ENCODE data around the gene CD244. TPM values are rescaled to one million over a fixed set of nuclear protein-coding genes. Genes with fewer than 3 reads are reported as not detected.

The CD244 gene
- total RNA-seq, 1 donor from 2014 or later = not detected

- TF ChIP-seq CTCF (IDR thresholded peaks at IDR 0.05; ENCODE audit: unreplicated experiment) = no peak
- peaks cover 17% of the 10 kb centered on the region for H3K9me3 Mint-ChIP-seq
- H3K27ac Mint-ChIP-seq = no peak overlapping the region
- no peak for DNase-seq (ENCODE audit: low spot score in 2 of 2, unreplicated experiment in 2 of 2)
- no peaks in the 10 kb centered on the region for H3K4me1 Mint-ChIP-seq
- H3K27me3 Mint-ChIP-seq (ENCODE audit: low read depth) = no peaks in the 10 kb centered on the region
- no peak overlapping the region for H3K4me3 Mint-ChIP-seq
- no peaks in the 10 kb centered on the region for H3K36me3 Mint-ChIP-seq
These were observed 61.9 kb downstream of the CD244 start for GRCh38 chr1:160800645-160801408.

- TF ChIP-seq CTCF (IDR thresholded peaks at IDR 0.05; ENCODE audit: unreplicated experiment) = no peak
- Mint-ChIP-seq H3K9me3 (peaks cover 12% of the 10 kb centered on the region), H3K4me3 (no peak overlapping the region), H3K36me3 (no peaks in the 10 kb centered on the region), H3K4me1 (no peaks in the 10 kb centered on the region), H3K27me3 (ENCODE audit: low read depth) (no peaks in the 10 kb centered on the region), H3K27ac (no peak overlapping the region)
- DNase-seq (ENCODE audit: low spot score in 2 of 2, unreplicated experiment in 2 of 2) = no peak
These were observed 62.5 kb downstream of the CD244 start for GRCh38 chr1:160800142-160800541.

GRCh38 chr1:160799641-160800040 lies 63.0 kb downstream of the CD244 start:
- Mint-ChIP-seq H3K36me3 (no peaks in the 10 kb centered on the region), H3K4me1 (no peaks in the 10 kb centered on the region), H3K4me3 (no peak overlapping the region), H3K27ac (no peak overlapping the region), H3K27me3 (ENCODE audit: low read depth) (no peaks in the 10 kb centered on the region), H3K9me3 (peaks cover 7% of the 10 kb centered on the region)
- DNase-seq (ENCODE audit: low spot score in 2 of 2, unreplicated experiment in 2 of 2) = no peak
- no peak for TF ChIP-seq CTCF (IDR thresholded peaks at IDR 0.05; ENCODE audit: unreplicated experiment)

- Mint-ChIP-seq H3K36me3 (no peaks in the 10 kb centered on the region), H3K4me1 (no peaks in the 10 kb centered on the region), H3K4me3 (no peak overlapping the region), H3K9me3 (no peaks in the 10 kb centered on the region), H3K27ac (no peak overlapping the region), H3K27me3 (ENCODE audit: low read depth) (no peaks in the 10 kb centered on the region)
- no peak for DNase-seq (ENCODE audit: low spot score in 2 of 2, unreplicated experiment in 2 of 2)
- TF ChIP-seq CTCF (IDR thresholded peaks at IDR 0.05; ENCODE audit: unreplicated experiment) = no peak
These were observed 64.2 kb downstream of the CD244 start for GRCh38 chr1:160798439-160798838.

GRCh38 chr1:160797861-160798273 lies 64.8 kb downstream of the CD244 start:
- no peak for TF ChIP-seq CTCF (IDR thresholded peaks at IDR 0.05; ENCODE audit: unreplicated experiment)
- H3K27ac Mint-ChIP-seq = no peak overlapping the region
- no peaks in the 10 kb centered on the region for H3K4me1 Mint-ChIP-seq
- no peak for DNase-seq (ENCODE audit: low spot score in 2 of 2, unreplicated experiment in 2 of 2)
- no peaks in the 10 kb centered on the region for H3K36me3 Mint-ChIP-seq
- H3K9me3 Mint-ChIP-seq = no peaks in the 10 kb centered on the region
- H3K4me3 Mint-ChIP-seq = no peak overlapping the region
- H3K27me3 Mint-ChIP-seq (ENCODE audit: low read depth) = no peaks in the 10 kb centered on the region

Measured in mesothelial cell of epicardium (in vitro differentiated cells).